Measurements from ENCODE around the gene HDHD5. TPM values are rescaled to one million over a fixed set of nuclear protein-coding genes. Genes with fewer than 3 reads are reported as not detected.
A peak's percentile ranks its signal among the peaks of the same experiment; 100 is the strongest.

HDHD5 gene
- total and polyA plus RNA-seq, 7 donors: 26.7 to 49.0 (median 33.9) TPM

GRCh38 chr22:17119481-17120202, 39.4 kb downstream of the HDHD5 start:
- TF ChIP-seq POLR2A (IDR thresholded peaks at IDR 0.05): no peak
- TF ChIP-seq CTCF (IDR thresholded peaks at IDR 0.05): no peak
- TF ChIP-seq POLR2AphosphoS5 (IDR thresholded peaks at IDR 0.05): no peak
- TF ChIP-seq EP300 (IDR thresholded peaks at IDR 0.05): no peak
- WGBS, 2 donors: 37 to 40% methylated on average over 63 of the region's 63 CpGs
- no peak for DNase-seq

GRCh38 chr22:17118342-17118741, 40.7 kb downstream of the HDHD5 start:
- H3K27me3 ChIP-seq: peaks cover 15 to 53% (median 37%) of the 10 kb centered on the region in 3 donors
- intact Hi-C loops (cut with DNase I): no loop called here
- TF ChIP-seq POLR2AphosphoS5 (IDR thresholded peaks at IDR 0.05) (no peak), CTCF (IDR thresholded peaks at IDR 0.05) (no peak), POLR2A (IDR thresholded peaks at IDR 0.05) (no peak), EP300 (IDR thresholded peaks at IDR 0.05) (no peak)
- 69 to 86% methylated on average over 4 of the region's 4 CpGs for WGBS, 2 donors
- no peaks in the 10 kb centered on the region for H3K36me3 ChIP-seq
- H3K4me1 ChIP-seq: peaks cover 0 to 17% (median 14%) of the 10 kb centered on the region in 4 donors
- H3K9me3 ChIP-seq: no peaks in the 10 kb centered on the region
- no peak overlapping the region for H3K27ac ChIP-seq
- no peak for DNase-seq
- H3K4me3 ChIP-seq: no peak overlapping the region

More at GRCh38 chr22:17119481-17120202, 39.4 kb downstream of the HDHD5 start:
- Histone ChIP-seq H3K4me3 (peak overlapping the region in 1 of 4 donors; percentile 2), H3K36me3 (no peaks in the 10 kb centered on the region), H3K4me1 (peaks cover 0 to 17% (median 14%) of the 10 kb centered on the region in 4 donors), H3K9me3 (no peaks in the 10 kb centered on the region), H3K27me3 (peaks cover 15 to 58% (median 37%) of the 10 kb centered on the region in 3 donors), H3K27ac (no peak overlapping the region)
- intact Hi-C loops (cut with DNase I): no loop called here

GRCh38 chr22:17117890-17118289, 41.2 kb downstream of the HDHD5 start:
- DNase-seq: no peak
- intact Hi-C loops (cut with DNase I): no loop called here
- 25 to 70% methylated on average over 4 of the region's 4 CpGs for WGBS, 2 donors

GRCh38 chr22:17117400-17117799, 41.7 kb downstream of the HDHD5 start:
- Histone ChIP-seq H3K36me3 (no peaks in the 10 kb centered on the region), H3K4me1 (peaks cover 0 to 17% (median 14%) of the 10 kb centered on the region in 4 donors), H3K27me3 (peaks cover 15 to 43% (median 34%) of the 10 kb centered on the region in 3 donors), H3K9me3 (no peaks in the 10 kb centered on the region), H3K4me3 (no peak overlapping the region), H3K27ac (no peak overlapping the region)
- 56 to 66% methylated on average over 3 of the region's 3 CpGs for WGBS, 2 donors
- TF ChIP-seq CTCF (IDR thresholded peaks at IDR 0.05) (no peak), EP300 (IDR thresholded peaks at IDR 0.05) (no peak), POLR2AphosphoS5 (IDR thresholded peaks at IDR 0.05) (no peak), POLR2A (IDR thresholded peaks at IDR 0.05) (no peak)
- no peak for DNase-seq
- intact Hi-C loops (cut with DNase I): no loop called here

More at GRCh38 chr22:17117890-17118289, 41.2 kb downstream of the HDHD5 start:
- Histone ChIP-seq H3K9me3 (no peaks in the 10 kb centered on the region), H3K27ac (no peak overlapping the region), H3K4me1 (peaks cover 0 to 17% (median 14%) of the 10 kb centered on the region in 4 donors), H3K27me3 (peaks cover 15 to 48% (median 37%) of the 10 kb centered on the region in 3 donors), H3K4me3 (no peak overlapping the region), H3K36me3 (no peaks in the 10 kb centered on the region)
- TF ChIP-seq EP300 (IDR thresholded peaks at IDR 0.05) (no peak), POLR2AphosphoS5 (IDR thresholded peaks at IDR 0.05) (no peak), CTCF (IDR thresholded peaks at IDR 0.05) (no peak), POLR2A (IDR thresholded peaks at IDR 0.05) (no peak)

Measured in sigmoid colon (tissue), 7 donors.